IMR-90 (cell line): ENCODE results near the gene JSRP1. TPM values are rescaled to one million over a fixed set of nuclear protein-coding genes. Genes with fewer than 3 reads are reported as not detected.

ENCODE experiments used
- ATAC-seq: fragments of 200-7000 bp; cut with Tn5 transposase; 2 replicates; pipeline ENCODE4 v1.9.1; 2020; ENCODE audit warnings: low read depth, mild to moderate bottlenecking, moderate library complexity
- BruUV-seq: library from RNA; stranded (reverse); fragments of 400-500 nt; replicated peaks from 2 replicates; lab custom pipeline; 2021; lab: Mats Ljungman, UMichigan
- CTCF ChIA-PET: fragments of 300-600 bp; formaldehyde crosslinking; extraction: SDS; loops from one replicate; lab custom pipeline; 2021; ENCODE audit warnings: antibody characterized with exemption; lab: Yijun Ruan, JAX
- POLR2A ChIA-PET: fragments of 300-600 bp; sonication (Branson Sonifier 250); formaldehyde crosslinking; loops from one replicate; lab custom pipeline; 2022; ENCODE audit warnings: antibody characterized with exemption; ENCODE audit not compliant: unreplicated experiment; lab: Charles Lee
- DNase-seq: peaks from one replicate; pipeline ENCODE4 v3.0.0; 2013
- H2AFZ ChIP-seq: replicated peaks from 2 replicates; pipeline ENCODE3; 2013; ENCODE audit warnings: low read length, mild to moderate bottlenecking; ENCODE audit not compliant: poor library complexity
- H2AK5ac ChIP-seq: 2 replicates; pipeline ENCODE4 v1.6.1; 2013; ENCODE audit warnings: low read depth, low read length, inconsistent platforms
- H2AK9ac ChIP-seq: replicated peaks from 2 replicates; pipeline ENCODE3; 2013; ENCODE audit warnings: mild to moderate bottlenecking, low read depth, low read length, moderate library complexity; ENCODE audit not compliant: poor library complexity
- H2BK120ac ChIP-seq: 2 replicates; pipeline ENCODE4 v1.6.1; 2013; ENCODE audit warnings: low read depth, low read length, inconsistent platforms
- H2BK15ac ChIP-seq: 3 replicates; pipeline ENCODE4 v1.6.1; 2013; ENCODE audit warnings: low read depth, low read length, inconsistent platforms
- H2BK20ac ChIP-seq: 2 replicates; pipeline ENCODE4 v1.6.1; 2013; ENCODE audit warnings: low read depth, mild to moderate bottlenecking, inconsistent platforms, low read length, moderate library complexity
- H2BK5ac ChIP-seq: 2 replicates; pipeline ENCODE4 v1.6.1; 2013; ENCODE audit warnings: mild to moderate bottlenecking, low read depth, low read length, inconsistent platforms; ENCODE audit not compliant: poor library complexity, severe bottlenecking
- H3K14ac ChIP-seq: replicated peaks from 2 replicates; pipeline ENCODE4 v1.6.1; 2013; ENCODE audit warnings: low read depth, low read length, inconsistent platforms
- H3K18ac ChIP-seq: 2 replicates; pipeline ENCODE4 v1.6.1; 2013; ENCODE audit warnings: low read depth, low read length, control low read depth
- H3K23ac ChIP-seq: 2 replicates; pipeline ENCODE4 v1.6.1; 2013; ENCODE audit warnings: low read depth, low read length, inconsistent platforms
- H3K27ac ChIP-seq: 2 replicates; pipeline ENCODE4 v1.5.1; 2013; ENCODE audit warnings: mild to moderate bottlenecking, control low read depth, low read length; ENCODE audit not compliant: insufficient read depth
- H3K27me3 ChIP-seq: 2 replicates; pipeline ENCODE4 v1.6.1; 2013; ENCODE audit warnings: low read length; ENCODE audit not compliant: control insufficient read depth, insufficient read depth
- H3K36me3 ChIP-seq: 2 replicates; pipeline ENCODE4 v1.6.1; 2013; ENCODE audit warnings: low read length, mixed read lengths; ENCODE audit not compliant: control insufficient read depth, insufficient read depth
- H3K4ac ChIP-seq: 2 replicates; pipeline ENCODE4 v1.6.1; 2013; ENCODE audit warnings: low read depth, low read length, inconsistent platforms
- H3K4me1 ChIP-seq: 2 replicates; pipeline ENCODE4 v1.6.1; 2013; ENCODE audit warnings: low read length, mixed read lengths; ENCODE audit not compliant: control insufficient read depth, insufficient read depth
- H3K4me2 ChIP-seq: 2 replicates; pipeline ENCODE4 v1.6.1; 2013; ENCODE audit warnings: low read depth, mild to moderate bottlenecking, control low read depth, low read length, moderate library complexity
- H3K4me3 ChIP-seq: 2 replicates; pipeline ENCODE4 v1.5.1; 2013; ENCODE audit warnings: low read depth, mild to moderate bottlenecking, control low read depth, low read length, moderate library complexity; ENCODE audit not compliant: insufficient read depth
- H3K56ac ChIP-seq: 2 replicates; pipeline ENCODE4 v1.6.1; 2013; ENCODE audit warnings: low read length, inconsistent platforms; ENCODE audit not compliant: insufficient read depth; ENCODE audit errors: extremely low read depth
- H3K79me1 ChIP-seq, 2 experiments: 2 replicates each; pipeline ENCODE4 v1.6.1; 2013; ENCODE audit warnings: low read length in 2 of 2, inconsistent platforms in 1 of 2, low read depth in 1 of 2
- H3K9ac ChIP-seq: 2 replicates; pipeline ENCODE4 v1.6.1; 2013; ENCODE audit warnings: low read depth, low read length, control low read depth
- H3K9me1 ChIP-seq: 2 replicates; pipeline ENCODE4 v1.6.1; 2013; ENCODE audit warnings: low read length, inconsistent platforms; ENCODE audit not compliant: insufficient read depth
- H3K9me3 ChIP-seq: 2 replicates; pipeline ENCODE4 v1.6.1; 2013; ENCODE audit warnings: low read length; ENCODE audit not compliant: control insufficient read depth, insufficient read depth
- H4K20me1 ChIP-seq: 2 replicates; pipeline ENCODE4 v1.6.1; 2013; ENCODE audit warnings: low read length, inconsistent platforms; ENCODE audit not compliant: insufficient read depth
- H4K5ac ChIP-seq: 2 replicates; pipeline ENCODE4 v1.6.1; 2013; ENCODE audit warnings: mild to moderate bottlenecking, low read depth, low read length, control low read depth
- H4K8ac ChIP-seq, 2 experiments: 2 replicates each; pipeline ENCODE4 v1.6.1; 2013; ENCODE audit warnings: low read depth in 2 of 2, low read length in 2 of 2, control low read depth in 1 of 2, inconsistent platforms in 1 of 2
- H4K91ac ChIP-seq: 2 replicates; pipeline ENCODE4 v1.6.1; 2013; ENCODE audit warnings: low read depth, low read length, inconsistent platforms; ENCODE audit not compliant: insufficient read depth
- CEBPB ChIP-seq: IDR thresholded peaks from 2 replicates; pipeline ENCODE4 v1.6.1; 2012; ENCODE audit warnings: low read depth, low read length, improper control_type of control experiment
- ELK1 ChIP-seq: fragments of 150-350 bp; IDR thresholded peaks from 2 replicates; pipeline ENCODE4 v1.6.1; 2016; ENCODE audit warnings: low read depth, mild to moderate bottlenecking, low read length, moderate library complexity, borderline replicate concordance
- NFE2L2 ChIP-seq: fragments of 150-350 bp; IDR thresholded peaks from 2 replicates; pipeline ENCODE4 v1.6.1; 2016; ENCODE audit warnings: low read depth, mild to moderate bottlenecking, low read length
- RAD21 ChIP-seq: IDR thresholded peaks from 2 replicates; pipeline ENCODE4 v1.6.1; 2012; ENCODE audit warnings: low read length, improper control_type of control experiment
- WGBS, 2 experiments: methylation state at CpG; one replicate each; pipeline versions ENCODE4 v1.1.5 to v1.1.7; 2013; ENCODE audit warnings: missing lambda C conversion rate in 2 of 2; ENCODE audit not compliant: insufficient read length in 1 of 2; ENCODE audit errors: extremely low coverage in 2 of 2; 5-methylcytosine and 5-hydroxymethylcytosine counted together
- dilution Hi-C: fragments of 300-500 bp; cut with HindIII; formaldehyde crosslinking; loops from one replicate; pipeline ENCODE4 v1.14.3; 2018; ENCODE audit warnings: low sequenced_read_pairs; ENCODE audit not compliant: unreplicated experiment
- in situ Hi-C: fragments of 300-500 bp; cut with MboI; formaldehyde crosslinking; loops from 3 replicates; pipeline ENCODE4 v1.14.3; 2019; ENCODE audit warnings: low sequenced_read_pairs, inconsistent platforms, mixed read lengths
- intact Hi-C: fragments of 100-400 bp; cut with micrococcal nuclease; formaldehyde crosslinking; loops from 2 replicates; pipeline ENCODE4 v1.10.0; 2022
- polyA plus RNA-seq, 3 experiments: library from polyadenylated mRNA; depleted of rRNA; stranded (reverse); fragments of >200 nt; gene quantifications; 2 replicates each; pipeline ENCODE4 v1.2.3, GENCODE V29; 2012; ENCODE audit warnings: low replicate concordance in 1 of 3
- total RNA-seq: library from RNA; depleted of rRNA; stranded (reverse); fragments of >200 nt; gene quantifications from 2 replicates; pipeline ENCODE4 v1.2.3, GENCODE V29; 2012

Gene JSRP1
- total and polyA plus RNA-seq, 2 of the 4 experiments (the other 2 are of a cell fraction): not detected

DNA sequence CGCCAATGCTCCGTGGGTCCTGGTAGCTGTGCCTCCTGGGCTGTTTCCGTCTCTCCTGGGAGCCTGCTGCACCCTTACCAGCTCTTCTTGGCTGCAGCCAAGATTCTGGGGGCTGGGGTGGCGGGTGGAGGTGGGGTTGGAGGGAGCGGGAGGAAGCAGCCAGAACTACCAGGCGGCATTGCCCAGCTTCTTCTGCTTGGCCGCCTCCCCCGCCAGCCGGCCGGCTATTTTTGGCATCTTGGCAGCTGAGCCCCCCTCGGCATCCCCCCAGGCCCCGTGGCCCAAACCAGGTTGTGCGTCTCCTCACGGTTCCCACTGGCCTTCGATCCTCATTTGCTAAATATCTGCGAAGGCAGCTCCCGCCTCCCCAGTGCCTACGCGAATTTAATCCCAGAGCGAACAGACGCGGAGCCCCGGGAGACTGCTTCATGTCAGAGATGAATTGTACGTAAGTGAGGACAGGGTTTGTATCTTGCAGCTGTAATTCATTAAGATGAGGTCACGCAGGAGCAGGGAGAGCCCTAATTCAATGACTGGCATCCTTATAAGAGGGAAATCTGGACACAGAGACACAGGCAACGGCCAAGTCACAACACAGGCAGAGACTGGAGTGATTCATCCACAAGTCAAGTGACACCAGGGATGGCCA lies 38.6 kb upstream of the JSRP1 start:
- BruUV-seq: no TSS peak
- H3K4me2 ChIP-seq: peak overlapping the region; percentile 23; the same call in 1 of the 2 replicates

More for the DNA sequence above, 38.6 kb upstream of the JSRP1 start:
- peaks cover 15% of the 10 kb centered on the region; the same call in 1 of the 2 replicates for H4K20me1 ChIP-seq
- H3K56ac ChIP-seq: no peak overlapping the region
- dilution Hi-C loops (no loop called here), intact Hi-C loops (no loop called here), in situ Hi-C loops (no loop called here)
- no peak overlapping the region for H3K4me3 ChIP-seq
- H2AK9ac ChIP-seq: no peak overlapping the region
- TF ChIP-seq RAD21: no peak
- TF ChIP-seq CEBPB: no peak
- TF ChIP-seq NFE2L2: no peak
- TF ChIP-seq ELK1: no peak
- H3K14ac ChIP-seq: no peak overlapping the region
- H3K79me1 ChIP-seq: no peaks in the 10 kb centered on the region
- H3K27ac ChIP-seq: no peak overlapping the region
- H3K27me3 ChIP-seq: peaks cover 36% of the 10 kb centered on the region
- DNase-seq (peak; percentile 54), ATAC-seq (peak; percentile 53)
- H3K4me1 ChIP-seq: peaks cover 5% of the 10 kb centered on the region
- no peak overlapping the region for H3K18ac ChIP-seq
- no peaks in the 10 kb centered on the region for H3K9me3 ChIP-seq
- no peak overlapping the region for H4K8ac ChIP-seq
- H4K5ac ChIP-seq: no peak overlapping the region
- no peak overlapping the region for H2BK120ac ChIP-seq
- WGBS, 2 experiments: 14% methylated on average over 10 of the region's 26 CpGs; no CpG with 5 or more reads in 1 of the 2 experiments
- CTCF ChIA-PET: interaction anchor here (1.2 kb wide), 1 partner anchor 21 kb away, joined by 3 read pairs; no protein-coding TSS in a partner anchor
- H3K4ac ChIP-seq: no peak overlapping the region
- no peak overlapping the region for H2BK5ac ChIP-seq
- H3K23ac ChIP-seq: no peak overlapping the region
- H3K9ac ChIP-seq: no peak overlapping the region
- no peaks in the 10 kb centered on the region for H3K9me1 ChIP-seq
- H2BK20ac ChIP-seq: no peak overlapping the region
- peak overlapping the region; percentile 75 for H2AFZ ChIP-seq
- H2BK15ac ChIP-seq: no peak overlapping the region
- no peaks in the 10 kb centered on the region for H3K36me3 ChIP-seq
- H4K91ac ChIP-seq: no peak overlapping the region
- POLR2A ChIA-PET: no interaction called here
- H2AK5ac ChIP-seq: no peak overlapping the region
